Parietal lobe (tissue), 2 donors: Measurements from ENCODE around the gene PDE5A. TPM values are rescaled to one million over a fixed set of nuclear protein-coding genes. Genes with fewer than 3 reads are reported as not detected.

Experiments
- small RNA-seq: library from RNA; depleted of rRNA; stranded (forward); fragments of <200 nt; gene quantifications from one replicate; pipeline ENCODE3, GENCODE V24; 2014; ENCODE audit warnings: low replicate concordance
- total RNA-seq: library from RNA; depleted of rRNA; stranded (reverse); fragments of >200 nt; gene quantifications from one replicate; pipeline ENCODE4 v1.2.3, GENCODE V29; 2014

Gene PDE5A
- 11.9 TPM for total RNA-seq

GRCh38 chr4:119628281-119629141 lies at the start of gene PDE5A:
Gene PDE5A (minus strand): TSS chr4:119628804. CDS start chr4:119628671, 133 bp downstream.

Small RNA genes within 50 kb of the gene (small RNA-seq; reads per million reads assigned to genes)
- gene RF00614 = not detected
